Stimulated activated CD8-positive, alpha-beta memory T cell treated with anti-CD3 and anti-CD28 coated beads, Interleukin-7, amount 100 ng/mL, for 1 hour (primary cell): ENCODE results near the gene COASY.
"Not testable (repeated sequence)": the region's sequence is repeated elsewhere in the genome, so short reads cannot be mapped to it uniquely, and the experiment has no call there.

Source experiments
- DNase-seq, 2 donors: peaks; one replicate each; pipeline ENCODE4 v3.0.0-alpha.2; 2020; ENCODE audit warnings: low read depth in 2 of 2

COASY gene

GRCh38 chr17:42553161-42553818, 8.7 kb upstream of the COASY start:
- DNase-seq: no peak

DNA sequence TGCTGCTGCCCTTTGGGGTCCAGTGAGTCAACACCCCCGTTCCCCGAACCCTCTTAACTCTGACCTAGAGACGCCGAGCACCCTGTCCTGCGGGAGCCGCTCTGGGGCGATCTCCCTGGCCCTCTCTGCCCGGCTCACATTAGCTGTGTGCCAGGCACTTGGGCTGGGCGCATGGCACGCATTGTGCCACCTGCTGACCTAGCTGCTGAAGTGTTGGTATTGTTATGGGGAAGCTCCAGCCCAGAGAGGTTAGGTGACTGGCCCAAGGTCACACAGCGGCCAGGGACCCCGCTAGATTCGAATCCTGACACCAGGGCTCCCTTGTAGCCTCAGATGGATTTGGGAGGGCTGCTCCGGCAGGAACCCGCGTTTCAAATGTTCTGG, 8.1 kb upstream of the COASY start:
- no peak for DNase-seq

- peak; percentile 48 to 49 for DNase-seq
Measured at GRCh38 chr17:42554250-42555121, 7.5 kb upstream of the COASY start.

DNA sequence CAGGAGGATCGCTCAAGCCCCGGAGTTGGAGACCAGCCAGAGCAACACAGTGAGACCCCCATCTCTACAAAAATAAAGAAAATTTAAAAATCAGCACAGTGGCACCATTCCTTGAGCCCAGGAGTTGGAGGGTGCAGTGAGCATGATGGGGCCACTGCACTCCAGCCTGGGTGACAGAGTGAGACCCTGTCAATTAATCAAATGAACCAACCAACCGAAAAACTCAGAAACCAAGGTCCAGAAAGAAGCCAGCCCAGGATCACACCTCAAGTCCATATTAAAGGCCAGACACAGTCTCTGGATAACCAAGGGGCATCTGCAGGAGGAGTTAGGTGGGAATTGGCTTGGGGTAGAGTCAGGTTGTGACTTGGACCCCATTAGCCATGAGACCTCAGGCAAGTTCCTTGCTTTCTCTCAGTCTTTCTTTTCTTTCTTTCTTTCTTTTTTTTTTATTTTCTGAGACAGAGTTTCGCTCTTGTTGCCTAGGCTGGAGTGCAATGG, 6.8 kb upstream of the COASY start:
- no peak for DNase-seq

GRCh38 chr17:42555961-42556617, 5.9 kb upstream of the COASY start:
- not testable (repeated sequence) for DNase-seq

GRCh38 chr17:42559075-42559474, 2.9 kb upstream of the COASY start:
- no peak for DNase-seq

DNA sequence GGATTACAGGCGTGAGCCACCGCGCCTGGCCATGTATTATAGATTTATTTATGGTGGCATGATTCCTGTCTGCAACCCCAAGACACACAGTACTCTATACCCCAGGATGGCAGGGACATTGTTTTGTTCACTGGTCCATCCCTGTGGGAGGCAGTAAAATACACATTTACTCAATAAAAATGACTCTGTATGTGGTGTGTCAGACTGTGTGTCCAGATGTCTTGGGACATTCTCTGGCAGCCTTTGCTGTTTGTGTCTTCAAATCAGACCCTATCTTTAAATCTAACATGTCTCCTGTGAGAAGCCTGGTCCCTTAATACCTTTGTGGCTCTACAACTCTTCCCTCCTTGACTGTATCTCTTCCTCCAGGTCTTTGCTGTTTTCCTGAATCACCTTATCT, 1.7 kb upstream of the COASY start:
- DNase-seq: no peak

- no peak for DNase-seq
Measured at GRCh38 chr17:42562388-42563142, 617 bp downstream of the COASY start.

- no peak for DNase-seq
Measured at GRCh38 chr17:42563143-42563509, 1.2 kb downstream of the COASY start.

GRCh38 chr17:42563543-42563942, 1.6 kb downstream of the COASY start:
- no peak for DNase-seq

DNA sequence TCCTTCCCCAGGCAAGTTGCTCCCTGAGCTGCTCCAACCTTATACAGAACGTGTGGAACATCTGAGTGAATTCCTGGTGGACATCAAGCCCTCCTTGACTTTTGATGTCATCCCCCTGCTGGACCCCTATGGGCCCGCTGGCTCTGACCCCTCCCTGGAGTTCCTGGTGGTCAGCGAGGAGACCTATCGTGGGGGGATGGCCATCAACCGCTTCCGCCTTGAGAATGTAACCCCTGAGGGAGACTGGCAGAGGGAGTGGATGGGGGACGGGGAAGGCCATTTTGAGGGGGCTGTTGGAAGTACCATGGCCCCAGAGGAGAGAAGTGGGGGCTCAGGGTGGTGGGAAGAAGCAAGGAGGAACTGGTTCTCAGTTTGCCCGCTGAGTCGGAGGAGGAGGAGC, 2.0 kb downstream of the COASY start:
- DNase-seq: no peak

DNA sequence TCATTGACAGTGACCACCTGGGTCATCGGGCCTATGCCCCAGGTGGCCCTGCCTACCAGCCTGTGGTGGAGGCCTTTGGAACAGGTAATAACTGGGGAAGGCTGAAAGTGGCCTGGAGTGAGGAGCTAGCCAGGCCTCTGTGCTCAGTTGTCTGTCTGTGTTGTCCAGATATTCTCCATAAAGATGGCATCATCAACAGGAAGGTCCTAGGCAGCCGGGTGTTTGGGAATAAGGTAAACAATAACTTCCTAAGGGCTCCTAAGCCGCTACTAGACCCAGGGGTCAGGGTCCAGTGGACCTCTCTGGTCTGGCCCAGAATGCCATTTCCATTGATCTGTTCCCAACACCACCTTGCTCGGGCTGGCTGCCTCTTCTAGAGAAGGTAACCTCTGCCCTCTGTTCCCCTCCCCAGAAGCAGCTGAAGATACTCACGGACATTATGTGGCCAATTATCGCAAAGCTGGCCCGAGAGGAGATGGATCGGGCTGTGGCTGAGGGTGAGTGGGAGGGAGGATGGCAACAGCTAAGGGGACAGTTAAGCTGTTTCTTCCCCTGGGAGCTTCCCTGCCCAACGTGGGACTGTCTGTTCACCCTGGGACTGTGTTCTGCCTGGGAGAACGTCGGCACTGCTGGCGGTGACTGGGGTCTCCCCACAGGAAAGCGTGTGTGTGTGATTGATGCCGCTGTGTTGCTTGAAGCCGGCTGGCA, 3.0 kb downstream of the COASY start:
- DNase-seq: no peak

DNA sequence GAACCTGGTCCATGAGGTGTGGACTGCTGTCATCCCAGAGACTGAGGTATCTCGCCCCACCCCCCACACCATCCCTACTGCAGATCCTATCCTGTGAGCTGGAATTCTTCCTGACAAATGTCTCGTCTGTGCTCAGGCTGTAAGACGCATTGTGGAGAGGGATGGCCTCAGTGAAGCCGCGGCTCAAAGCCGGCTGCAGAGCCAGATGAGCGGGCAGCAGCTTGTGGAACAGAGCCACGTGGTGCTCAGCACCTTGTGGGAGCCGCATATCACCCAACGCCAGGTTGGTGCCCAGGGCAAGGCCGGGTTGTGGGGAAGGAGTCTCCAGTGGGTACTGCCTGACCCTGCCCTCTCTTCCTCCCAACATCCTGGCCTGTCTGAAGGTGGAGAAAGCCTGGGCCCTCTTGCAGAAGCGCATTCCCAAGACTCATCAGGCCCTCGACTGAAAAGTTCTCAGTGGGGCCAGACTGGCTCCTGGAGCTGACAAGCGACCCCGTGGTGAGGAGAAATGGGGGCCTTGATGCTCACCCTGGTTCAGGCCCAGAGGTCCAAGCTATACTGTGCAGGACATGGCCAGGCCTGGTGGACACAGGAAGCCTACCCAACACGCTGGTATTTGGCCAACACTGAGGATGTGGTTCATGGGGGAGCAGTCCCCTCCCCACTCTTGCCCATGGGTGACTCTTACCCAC, 3.7 kb downstream of the COASY start:
- no peak for DNase-seq

- no peak for DNase-seq
Measured at GRCh38 chr17:42566215-42566882, 4.4 kb downstream of the COASY start.

DNA sequence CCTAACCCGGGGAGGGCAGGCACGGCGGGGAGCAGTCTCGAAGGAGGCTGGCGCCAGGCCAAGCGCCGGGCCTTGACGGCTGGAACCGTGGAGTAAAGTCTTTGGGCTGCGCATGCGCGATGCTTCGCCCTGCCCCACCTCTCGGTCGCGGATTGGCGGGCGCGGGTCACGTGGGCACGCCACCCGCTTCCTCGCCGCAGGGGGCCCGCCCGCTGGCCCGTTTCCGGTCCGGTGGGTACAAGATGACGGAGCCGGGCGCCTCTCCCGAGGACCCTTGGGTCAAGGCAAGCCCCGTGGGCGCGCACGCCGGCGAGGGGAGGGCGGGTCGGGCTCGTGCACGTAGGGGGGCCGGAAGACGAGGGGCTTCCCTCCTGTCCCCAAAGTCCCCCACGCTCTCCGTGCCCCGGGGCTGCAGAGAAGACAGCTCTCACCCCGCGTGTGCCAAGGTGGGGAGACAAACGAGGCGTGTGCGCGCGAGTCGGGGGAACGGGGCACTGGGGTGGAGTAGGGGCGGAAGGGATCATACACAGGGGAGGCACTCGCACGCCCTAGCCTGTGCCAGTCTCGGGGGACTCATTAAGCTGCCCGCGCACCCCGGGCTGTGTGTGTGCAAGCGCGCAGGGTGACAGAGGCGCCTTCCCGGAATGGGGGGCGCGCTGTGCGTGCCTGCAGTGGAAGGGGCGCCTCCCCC, 5.1 kb downstream of the COASY start, which contains the start of gene MLX:
MLX (plus strand) TSS at position 218 of the 691 bp plus-strand sequence; CDS start at position 243, 25 bp downstream.
- DNase-seq: peak; percentile 76 to 81

DNA sequence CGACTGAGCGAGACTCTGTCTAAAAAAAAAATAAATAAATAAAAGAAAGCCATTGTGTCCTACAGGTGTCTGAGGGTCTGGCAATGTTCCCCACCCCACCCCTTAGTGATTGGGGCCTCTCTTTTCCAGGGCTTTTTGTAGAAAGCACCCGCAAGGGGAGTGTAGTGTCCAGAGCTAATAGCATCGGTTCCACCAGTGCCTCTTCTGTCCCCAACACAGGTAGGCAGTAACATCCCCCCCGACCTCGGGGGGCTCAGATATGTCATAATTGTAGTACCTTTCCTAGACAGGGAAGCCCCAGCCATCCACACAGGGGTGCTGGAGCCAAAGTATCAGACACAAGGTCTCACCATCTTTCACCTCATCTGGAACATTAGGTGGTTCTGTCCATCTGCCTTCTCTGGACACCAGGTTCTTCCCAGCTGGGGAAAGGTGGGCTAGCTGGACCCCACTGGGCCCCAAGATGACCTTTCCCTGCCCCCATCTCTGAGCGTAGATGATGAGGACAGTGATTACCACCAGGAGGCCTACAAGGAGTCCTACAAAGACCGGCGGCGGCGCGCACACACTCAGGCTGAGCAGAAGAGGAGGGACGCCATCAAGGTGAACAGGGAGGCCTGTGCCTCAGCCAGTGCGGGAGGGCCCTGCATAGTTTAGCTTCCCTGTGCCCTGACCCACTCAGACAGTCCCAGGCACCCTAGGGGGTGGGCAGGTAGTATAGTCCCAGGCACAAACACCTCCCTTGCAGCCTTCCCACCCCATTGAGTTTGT, 6.6 kb downstream of the COASY start:
- DNase-seq: no peak

DNA sequence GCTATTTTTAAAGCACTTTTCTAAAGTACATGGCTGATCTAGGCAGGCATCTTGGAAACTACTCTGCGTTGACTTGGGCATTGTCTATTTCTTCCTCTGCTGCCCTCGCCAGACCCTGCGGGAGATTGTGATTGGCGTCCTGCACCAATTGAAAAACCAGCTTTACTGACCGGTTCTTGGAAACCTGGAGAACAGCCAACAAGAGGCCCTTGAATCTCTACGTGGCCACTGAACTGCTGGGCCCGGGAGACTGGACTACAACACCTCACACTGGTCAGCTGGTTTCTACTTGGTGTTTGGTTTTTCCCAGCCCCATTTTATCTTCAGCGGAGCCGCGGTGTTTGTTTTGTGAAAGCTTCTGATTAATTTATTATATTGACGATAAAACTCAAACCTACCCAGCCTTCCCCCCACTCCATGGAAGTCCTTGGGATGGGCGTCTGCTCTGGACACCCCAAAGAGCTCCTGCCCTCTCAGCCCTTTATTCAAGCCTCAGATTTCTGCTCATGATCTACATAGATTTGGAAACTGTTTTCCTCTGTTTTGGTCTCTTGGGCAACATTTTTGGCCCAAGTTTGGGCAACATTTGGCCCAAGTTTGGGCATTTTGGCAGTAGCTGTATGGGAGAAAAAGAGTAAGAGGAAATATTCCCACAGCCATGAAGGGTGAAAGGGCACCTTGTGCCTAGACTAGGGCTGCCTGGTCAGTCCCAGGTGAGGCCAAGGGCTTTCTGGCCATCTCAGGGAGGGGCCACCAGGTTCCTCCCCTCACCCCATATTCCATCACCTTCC, 9.7 kb downstream of the COASY start:
- DNase-seq: no peak

DNA sequence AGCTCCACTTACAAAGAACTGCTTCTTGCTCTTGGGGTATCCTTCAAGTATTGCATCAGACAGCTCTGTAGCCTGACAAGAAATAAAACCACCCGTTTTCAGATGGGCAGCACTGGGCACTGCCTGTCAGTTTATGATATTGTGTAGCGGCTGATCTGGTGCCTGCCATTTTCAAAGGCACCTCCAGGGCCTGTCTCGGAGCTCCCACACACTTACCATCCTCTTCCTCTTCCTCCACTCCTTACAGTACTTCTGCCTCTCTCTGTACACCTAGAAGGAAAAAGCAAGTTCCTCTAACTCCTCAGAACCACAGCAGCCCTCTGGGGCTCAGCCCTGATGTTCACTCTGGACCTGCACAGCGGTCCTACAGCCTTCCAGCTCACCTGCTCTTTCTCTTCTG, 11.1 kb downstream of the COASY start:
- no peak for DNase-seq
